Caco-2 (cell line): ENCODE measurements around the gene MS4A5. TPM values are rescaled to one million over a fixed set of nuclear protein-coding genes. Genes with fewer than 3 reads are reported as not detected.

Experiments
- BruUV-seq: library from RNA; stranded (reverse); fragments of 400-500 nt; replicated peaks from 2 replicates; lab custom pipeline; 2021; lab: Mats Ljungman, UMichigan
- CTCF ChIA-PET: fragments of 300-600 bp; sonication (Branson Sonifier 250); formaldehyde crosslinking; loops from one replicate; lab custom pipeline; 2022; ENCODE audit warnings: antibody characterized with exemption; lab: Charles Lee
- POLR2A ChIA-PET: fragments of 300-600 bp; sonication (Branson Sonifier 250); formaldehyde crosslinking; loops from one replicate; lab custom pipeline; 2022; ENCODE audit warnings: antibody characterized with exemption; lab: Charles Lee
- DNase-seq, 2 experiments: peaks; one replicate each; pipeline versions ENCODE4 v3.0.0 to v3.0.0-alpha.2; 2020 to 2022
- H3K27me3 ChIP-seq: replicated peaks from 2 replicates; pipeline ENCODE4 v1.6.0; 2011; ENCODE audit warnings: low read length; ENCODE audit not compliant: control insufficient read depth, insufficient read depth
- H3K36me3 ChIP-seq: 2 replicates; pipeline ENCODE4 v1.5.1; 2011; ENCODE audit warnings: low read length; ENCODE audit not compliant: control insufficient read depth, insufficient read depth
- H3K4me1 ChIP-seq: fragments of 250-450 bp; sonication (Bioruptor Pico); 2 replicates; pipeline ENCODE4 v1.5.1; 2020; ENCODE audit warnings: mild to moderate bottlenecking
- H3K4me3 ChIP-seq: 2 replicates; pipeline ENCODE4 v1.5.1; 2011; ENCODE audit warnings: low read depth, mild to moderate bottlenecking, control low read depth, low read length
- H3K9me3 ChIP-seq: fragments of 250-450 bp; sonication (Bioruptor Pico); 2 replicates; pipeline ENCODE4 v1.5.1; 2020; ENCODE audit warnings: mild to moderate bottlenecking, moderate library complexity
- H3K27ac Mint-ChIP-seq: one replicate; pipeline ENCODE4 v1.8.0; 2022; ENCODE audit warnings: mixed read lengths; ENCODE audit not compliant: unreplicated experiment
- H3K27me3 Mint-ChIP-seq: one replicate; pipeline ENCODE4 v1.8.0; 2022; ENCODE audit warnings: mixed read lengths; ENCODE audit not compliant: insufficient read depth, unreplicated experiment
- H3K36me3 Mint-ChIP-seq: one replicate; pipeline ENCODE4 v1.8.0; 2022; ENCODE audit warnings: mild to moderate bottlenecking, mixed read lengths; ENCODE audit not compliant: insufficient read depth, unreplicated experiment
- H3K4me1 Mint-ChIP-seq: one replicate; pipeline ENCODE4 v1.8.0; 2022; ENCODE audit warnings: low read depth, mixed read lengths; ENCODE audit not compliant: unreplicated experiment
- H3K4me3 Mint-ChIP-seq: one replicate; pipeline ENCODE4 v1.8.0; 2022; ENCODE audit warnings: mild to moderate bottlenecking, moderate library complexity, mixed read lengths; ENCODE audit not compliant: unreplicated experiment
- H3K9me3 Mint-ChIP-seq: one replicate; pipeline ENCODE4 v1.8.0; 2022; ENCODE audit warnings: mixed read lengths; ENCODE audit not compliant: unreplicated experiment
- CTCF ChIP-seq, 2 experiments: fragments of 200-600 bp in 1 of 2; IDR thresholded peaks; 1 replicate in 1 of 2; 2 replicates in 1 of 2; pipeline versions ENCODE4 v1.5.1 to v1.8.0; 2011 to 2022; ENCODE audit warnings: antibody characterized with exemption in 1 of 2, control low read depth in 1 of 2, inconsistent platforms in 1 of 2, low read depth in 1 of 2, low read length in 1 of 2, mild to moderate bottlenecking in 1 of 2, moderate library complexity in 1 of 2; ENCODE audit not compliant: insufficient read depth in 1 of 2, severe bottlenecking in 1 of 2, unreplicated experiment in 1 of 2
- intact Hi-C: fragments of 100-400 bp; cut with micrococcal nuclease; formaldehyde crosslinking; loops from one replicate; pipeline ENCODE4 v1.10.0; 2022; ENCODE audit not compliant: unreplicated experiment
- total RNA-seq: library from RNA; stranded (reverse); gene quantifications from 2 replicates; pipeline ENCODE4 v1.2.3, GENCODE V29; 2022

Gene MS4A5
- total RNA-seq, 1 experiment from 2014 or later = not detected

- no peak for TF ChIP-seq CTCF (IDR thresholded peaks at IDR 0.05; ENCODE audit: insufficient read depth in 1 of 2, low read depth in 1 of 2, low read length in 1 of 2, severe bottlenecking in 1 of 2, unreplicated experiment in 1 of 2)
- no peaks in the 10 kb centered on the region; the same call in 1 of the 2 replicates for H3K9me3 ChIP-seq
- Mint-ChIP-seq H3K4me3 (no peak overlapping the region), H3K27ac (no peak overlapping the region), H3K4me1 (no peaks in the 10 kb centered on the region), H3K9me3 (no peaks in the 10 kb centered on the region), H3K27me3 (no peaks in the 10 kb centered on the region), H3K36me3 (no peaks in the 10 kb centered on the region)
- BruUV-seq = no TSS peak
- intact Hi-C loops = no loop called here
- H3K27me3 ChIP-seq = no peaks in the 10 kb centered on the region
- no peaks in the 10 kb centered on the region for H3K4me1 ChIP-seq
- no peaks in the 10 kb centered on the region for H3K36me3 ChIP-seq
- ChIA-PET CTCF (no interaction called here), POLR2A (no interaction called here)
- no peak for DNase-seq
- H3K4me3 ChIP-seq = no peak overlapping the region
These were observed 37.0 kb upstream of the MS4A5 start for GRCh38 chr11:60392361-60392760.

- H3K36me3 ChIP-seq = no peaks in the 10 kb centered on the region
- intact Hi-C loops = no loop called here
- no TSS peak for BruUV-seq
- H3K9me3 Mint-ChIP-seq = no peaks in the 10 kb centered on the region
- no peak overlapping the region for H3K4me3 Mint-ChIP-seq
- POLR2A ChIA-PET = no interaction called here
- no peak for TF ChIP-seq CTCF (IDR thresholded peaks at IDR 0.05; ENCODE audit: insufficient read depth in 1 of 2, low read depth in 1 of 2, low read length in 1 of 2, severe bottlenecking in 1 of 2, unreplicated experiment in 1 of 2)
- no peak for DNase-seq
- no peaks in the 10 kb centered on the region for H3K27me3 Mint-ChIP-seq
- no peaks in the 10 kb centered on the region for H3K27me3 ChIP-seq
- H3K27ac Mint-ChIP-seq = no peak overlapping the region
- CTCF ChIA-PET = no interaction called here
- H3K4me3 ChIP-seq = no peak overlapping the region
- H3K4me1 ChIP-seq = no peaks in the 10 kb centered on the region
- H3K36me3 Mint-ChIP-seq = no peaks in the 10 kb centered on the region
- no peaks in the 10 kb centered on the region for H3K4me1 Mint-ChIP-seq
- H3K9me3 ChIP-seq = no peaks in the 10 kb centered on the region; the same call in 1 of the 2 replicates
These were observed 36.4 kb upstream of the MS4A5 start for GRCh38 chr11:60393016-60393415.

- H3K4me1 ChIP-seq = no peaks in the 10 kb centered on the region
- H3K27ac Mint-ChIP-seq = no peak overlapping the region
These were observed 34.5 kb upstream of the MS4A5 start for GRCh38 chr11:60394666-60395380.

More at GRCh38 chr11:60394666-60395380, 34.5 kb upstream of the MS4A5 start:
- Mint-ChIP-seq H3K9me3 (no peaks in the 10 kb centered on the region), H3K27me3 (no peaks in the 10 kb centered on the region), H3K36me3 (no peaks in the 10 kb centered on the region), H3K4me3 (no peak overlapping the region), H3K4me1 (no peaks in the 10 kb centered on the region)
- no peak for TF ChIP-seq CTCF (IDR thresholded peaks at IDR 0.05; ENCODE audit: insufficient read depth in 1 of 2, low read depth in 1 of 2, low read length in 1 of 2, severe bottlenecking in 1 of 2, unreplicated experiment in 1 of 2)
- intact Hi-C loops = no loop called here
- CTCF ChIA-PET = no interaction called here
- no peaks in the 10 kb centered on the region for H3K36me3 ChIP-seq
- DNase-seq = no peak
- POLR2A ChIA-PET = no interaction called here
- H3K27me3 ChIP-seq = no peaks in the 10 kb centered on the region
- H3K9me3 ChIP-seq = no peaks in the 10 kb centered on the region; the same call in 1 of the 2 replicates
- no peak overlapping the region for H3K4me3 ChIP-seq
- BruUV-seq = no TSS peak
